Ovary (tissue), 9 donors: ENCODE results near the gene SOX10. TPM values are rescaled to one million over a fixed set of nuclear protein-coding genes. Genes with fewer than 3 reads are reported as not detected.

ENCODE experiments used
- DNase-seq, 5 donors: peaks; one replicate each; pipeline ENCODE4 v3.0.0-alpha.2; 2019 to 2020
- H3K27ac ChIP-seq, 2 donors: fragments of 200-600 bp; one replicate each; pipeline versions ENCODE4 v1.5.1 to v1.8.0; 2019 to 2022
- H3K27me3 ChIP-seq: fragments of 200-600 bp; one replicate; pipeline ENCODE4 v1.8.0; 2022
- H3K36me3 ChIP-seq: fragments of 200-600 bp; sonication (generic); one replicate; pipeline ENCODE4 v1.5.1; 2019
- H3K4me1 ChIP-seq: one replicate; pipeline ENCODE4 v1.8.1; 2013; ENCODE audit warnings: mild to moderate bottlenecking, moderate library complexity; ENCODE audit not compliant: insufficient read depth
- H3K4me3 ChIP-seq: fragments of 200-600 bp; sonication (generic); one replicate; pipeline ENCODE4 v1.5.1; 2017
- H3K9me3 ChIP-seq, 2 donors: fragments of 200-600 bp in 1 of 2; sonication (generic) in 1 of 2; one replicate each; pipeline versions ENCODE4 v1.5.1 to v1.8.1; 2013 to 2019; ENCODE audit warnings: mild to moderate bottlenecking in 1 of 2, moderate library complexity in 1 of 2
- EP300 ChIP-seq: sonication (generic); formaldehyde crosslinking; IDR thresholded peaks from one replicate; pipeline ENCODE4 v1.6.1; 2017; ENCODE audit warnings: antibody characterized with exemption
- POLR2A ChIP-seq: fragments of 450-650 bp; IDR thresholded peaks from one replicate; pipeline ENCODE4 v1.6.1; 2017; ENCODE audit warnings: antibody characterized with exemption, mild to moderate bottlenecking, moderate library complexity
- WGBS, 3 donors: extraction: QIAGEN DNeasy Blood & Tissue Kit in 1 of 3; methylation state at CpG; one replicate each; pipeline versions ENCODE4 v1.1.5 to v1.1.7; 2013 to 2017; 5-methylcytosine and 5-hydroxymethylcytosine counted together
- intact Hi-C, 4 donors: fragments of 100-400 bp; cut with DNase I; formaldehyde crosslinking; loops; one replicate each; pipeline versions ENCODE4 v1.11.0 to v1.15.1; 2022 to 2023
- polyA plus RNA-seq, 2 donors: library from polyadenylated mRNA; stranded (reverse); fragments of 200-250 nt in 1 of 2; fragments of 350-450 nt in 1 of 2; fragmentation: Illumina TruSeq in 1 of 2; extraction: RNeasy Lipid Tissue Mini Kit (QIAGEN cat#74804) in 1 of 2; gene quantifications; one replicate each; pipeline ENCODE4 v1.2.3, GENCODE V29; 2013 to 2014
- total RNA-seq, 7 donors: library from RNA; depleted of rRNA in 2 of 7; stranded (reverse); fragments of >200 nt in 2 of 7; fragmentation: NEBNext Ultra II Directional in 3 of 7; extraction: Animal tissue kit (Norgen Biotek cat#: 25700) in 3 of 7; gene quantifications; one replicate each; pipeline versions ENCODE4 v1.1.0 to v1.2.4, GENCODE V29; 2016 to 2023
- TF ChIP-seq, protein P1 (sequence below), 3 donors: fragments of 450-650 bp in 2 of 3; fragments of 200-600 bp in 1 of 3; IDR thresholded peaks; one replicate each; pipeline versions ENCODE4 v1.5.1 to v1.8.0; 2016 to 2022; ENCODE audit warnings: antibody characterized with exemption in 3 of 3, mild to moderate bottlenecking in 1 of 3
- donor health status: DM: no; HTN: no; CAD: no; lungs with moderate emphysema.
- donor health status: DM: no; HTN: no; CAD: no.
- donor health status: Bipolar disorder and iron deficiency.
- donor health status: DM: yes; HTN: yes; CAD: no.
- donor health status: DM: no; HTN: no; CAD: no.
- donor health status: DM: yes; HTN: yes; CAD: no.

Gene SOX10
- total and polyA plus RNA-seq, 9 donors, result 0.11 to 3.2 (median 1.3) TPM; not detected in 2

DNA sequence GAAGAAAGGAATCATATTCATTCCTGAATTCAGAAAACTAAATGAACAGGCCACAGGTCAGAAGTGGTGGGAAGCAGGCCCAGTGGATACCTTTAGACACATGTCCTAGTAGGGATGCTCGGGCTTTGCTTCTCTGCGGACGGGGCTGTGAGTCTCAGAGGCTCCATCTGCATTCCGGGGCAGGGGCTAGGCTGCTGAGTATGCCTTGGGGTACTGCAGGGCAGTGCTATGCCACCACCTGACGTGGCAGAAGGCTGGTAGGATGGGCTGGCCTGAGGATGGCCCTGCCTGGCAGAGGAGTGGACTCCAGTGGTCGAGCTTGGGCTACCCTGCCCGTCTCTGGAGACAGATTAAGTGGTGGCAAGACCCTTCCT, 40.5 kb downstream of the SOX10 start:
- Histone ChIP-seq H3K27ac (no peak overlapping the region), H3K36me3 (no peaks in the 10 kb centered on the region), H3K27me3 (no peaks in the 10 kb centered on the region), H3K4me1 (no peaks in the 10 kb centered on the region), H3K9me3 (no peaks in the 10 kb centered on the region), H3K4me3 (no peak overlapping the region)
- DNase-seq, result no peak
- 87 to 96% (median 92%) methylated on average over 7 of the region's 7 CpGs for WGBS, 3 donors
- intact Hi-C loops, result no loop called here
- TF ChIP-seq, protein P1, sequence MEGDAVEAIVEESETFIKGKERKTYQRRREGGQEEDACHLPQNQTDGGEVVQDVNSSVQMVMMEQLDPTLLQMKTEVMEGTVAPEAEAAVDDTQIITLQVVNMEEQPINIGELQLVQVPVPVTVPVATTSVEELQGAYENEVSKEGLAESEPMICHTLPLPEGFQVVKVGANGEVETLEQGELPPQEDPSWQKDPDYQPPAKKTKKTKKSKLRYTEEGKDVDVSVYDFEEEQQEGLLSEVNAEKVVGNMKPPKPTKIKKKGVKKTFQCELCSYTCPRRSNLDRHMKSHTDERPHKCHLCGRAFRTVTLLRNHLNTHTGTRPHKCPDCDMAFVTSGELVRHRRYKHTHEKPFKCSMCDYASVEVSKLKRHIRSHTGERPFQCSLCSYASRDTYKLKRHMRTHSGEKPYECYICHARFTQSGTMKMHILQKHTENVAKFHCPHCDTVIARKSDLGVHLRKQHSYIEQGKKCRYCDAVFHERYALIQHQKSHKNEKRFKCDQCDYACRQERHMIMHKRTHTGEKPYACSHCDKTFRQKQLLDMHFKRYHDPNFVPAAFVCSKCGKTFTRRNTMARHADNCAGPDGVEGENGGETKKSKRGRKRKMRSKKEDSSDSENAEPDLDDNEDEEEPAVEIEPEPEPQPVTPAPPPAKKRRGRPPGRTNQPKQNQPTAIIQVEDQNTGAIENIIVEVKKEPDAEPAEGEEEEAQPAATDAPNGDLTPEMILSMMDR (IDR thresholded peaks at IDR 0.05), result no peak
- TF ChIP-seq EP300 (no peak), POLR2A (no peak)

DNA sequence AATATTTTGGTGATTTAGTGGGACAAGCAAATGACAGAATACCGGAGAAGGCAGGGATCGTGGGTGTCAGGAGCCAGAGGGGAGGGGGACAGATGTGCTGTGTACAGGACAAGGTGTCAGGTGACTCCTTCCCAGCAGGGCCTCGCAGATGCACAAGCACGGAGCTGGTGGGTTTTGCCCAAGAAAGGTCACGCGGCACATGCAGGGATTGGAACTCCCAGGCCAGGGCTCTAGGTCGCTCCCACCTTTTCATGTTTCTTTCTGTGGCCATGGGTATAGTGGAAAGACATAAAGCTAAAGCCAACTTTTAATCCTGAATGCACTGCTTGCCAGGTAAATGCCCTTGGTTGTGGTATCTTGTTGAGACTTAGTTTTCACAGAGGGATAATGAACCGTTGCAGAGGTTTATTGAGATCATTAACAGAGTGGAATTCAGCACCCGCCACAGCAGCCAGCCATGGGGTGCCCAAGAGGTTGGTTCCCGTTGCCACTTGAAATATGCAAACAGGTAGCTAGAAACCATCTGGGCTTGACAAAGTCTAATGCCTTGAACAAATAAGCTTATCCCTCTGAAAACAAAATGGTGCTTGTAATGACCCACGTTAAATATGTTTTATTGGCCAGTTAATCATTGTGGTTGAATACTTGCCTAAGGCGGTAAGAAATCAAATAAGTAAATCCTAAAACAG, 41.1 kb downstream of the SOX10 start:
- WGBS, 3 donors, result 84 to 85% (median 85%) methylated on average over 12 of the region's 12 CpGs
- H3K27ac ChIP-seq, result no peak overlapping the region
- intact Hi-C loops, result no loop called here
- no peak overlapping the region for H3K4me3 ChIP-seq
- no peaks in the 10 kb centered on the region for H3K9me3 ChIP-seq
- H3K36me3 ChIP-seq, result no peaks in the 10 kb centered on the region
- TF ChIP-seq, protein P1 (IDR thresholded peaks at IDR 0.05), result no peak
- TF ChIP-seq EP300 (no peak), POLR2A (no peak)
- H3K27me3 ChIP-seq, result no peaks in the 10 kb centered on the region
- no peaks in the 10 kb centered on the region for H3K4me1 ChIP-seq
- DNase-seq, result no peak

DNA sequence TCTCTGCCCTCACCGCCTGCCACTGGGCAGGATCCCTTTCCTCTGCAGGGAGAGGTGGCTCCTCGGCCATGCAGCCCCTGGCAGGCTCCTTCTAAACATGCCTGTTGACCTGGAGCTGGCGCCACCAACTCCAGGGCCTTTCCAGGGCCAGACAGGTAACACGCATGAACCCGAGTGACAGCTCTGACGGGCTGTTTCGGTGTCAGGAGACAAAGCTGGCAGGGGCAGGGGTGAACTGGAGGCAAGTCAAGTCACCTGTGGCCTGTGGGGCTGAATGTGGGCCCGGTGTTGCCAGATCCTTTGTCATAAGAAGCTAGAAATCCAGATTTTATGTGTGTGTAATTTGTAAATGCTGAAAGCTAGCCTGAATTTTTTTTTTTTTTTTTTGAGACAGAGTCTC, 42.2 kb downstream of the SOX10 start:
- Histone ChIP-seq H3K27me3 (no peaks in the 10 kb centered on the region), H3K4me1 (no peaks in the 10 kb centered on the region), H3K36me3 (no peaks in the 10 kb centered on the region), H3K4me3 (no peak overlapping the region), H3K27ac (no peak overlapping the region), H3K9me3 (no peaks in the 10 kb centered on the region)
- TF ChIP-seq EP300 (no peak), POLR2A (no peak)
- TF ChIP-seq, protein P1 (IDR thresholded peaks at IDR 0.05), result no peak
- intact Hi-C loops, result no loop called here
- 92 to 99% (median 93%) methylated on average over 8 of the region's 8 CpGs for WGBS, 3 donors
- DNase-seq, result no peak

DNA sequence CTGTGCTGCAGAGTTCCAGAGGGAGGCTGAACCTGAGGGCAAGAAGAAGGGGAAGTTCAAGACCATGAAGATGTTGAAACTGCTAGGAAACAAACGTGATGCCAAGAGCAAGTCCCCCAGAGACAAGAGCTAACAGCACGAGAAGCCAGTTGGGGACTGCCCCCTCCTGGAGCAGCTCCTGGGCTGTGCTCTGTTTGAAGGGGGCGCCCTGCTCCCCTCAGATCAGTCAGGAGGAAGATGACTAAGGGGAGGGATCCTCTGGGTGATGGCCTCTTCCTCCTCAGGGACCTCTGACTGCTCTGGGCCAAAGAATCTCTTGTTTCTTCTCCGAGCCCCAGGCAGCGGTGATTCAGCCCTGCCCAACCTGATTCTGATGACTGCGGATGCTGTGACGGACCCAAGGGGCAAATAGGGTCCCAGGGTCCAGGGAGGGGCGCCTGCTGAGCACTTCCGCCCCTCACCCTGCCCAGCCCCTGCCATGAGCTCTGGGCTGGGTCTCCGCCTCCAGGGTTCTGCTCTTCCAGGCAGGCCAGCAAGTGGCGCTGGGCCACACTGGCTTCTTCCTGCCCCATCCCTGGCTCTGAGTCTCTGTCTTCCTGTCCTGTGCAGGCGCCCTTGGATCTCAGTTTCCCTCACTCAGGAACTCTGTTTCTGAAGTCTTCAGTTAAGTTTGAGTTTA, 43.5 kb downstream of the SOX10 start:
- Histone ChIP-seq H3K36me3 (no peaks in the 10 kb centered on the region), H3K4me3 (no peak overlapping the region), H3K27me3 (no peaks in the 10 kb centered on the region), H3K4me1 (no peaks in the 10 kb centered on the region), H3K27ac (no peak overlapping the region), H3K9me3 (no peaks in the 10 kb centered on the region)
- no peak for TF ChIP-seq POLR2A
- TF ChIP-seq, protein P1 (IDR thresholded peaks at IDR 0.05), result no peak
- no peak for TF ChIP-seq EP300
- intact Hi-C loops, result no loop called here
- no peak for DNase-seq
- WGBS, 3 donors, result 83 to 85% (median 84%) methylated on average over 12 of the region's 12 CpGs
